Loucy (cell line): ENCODE measurements around the gene GCLM.
A peak's percentile ranks its signal among the peaks of the same experiment; 100 is the strongest.

Experiments used
- H2AFZ ChIP-seq: fragments of 200-600 bp; sonication (generic); 2 replicates; pipeline ENCODE4 v1.6.0; 2016; ENCODE audit warnings: antibody characterized with exemption, mild to moderate bottlenecking, low read length, moderate library complexity
- H3F3A ChIP-seq: fragments of 200-600 bp; 2 replicates; pipeline ENCODE4 v1.6.0; 2016; ENCODE audit warnings: antibody characterized with exemption, low read depth, mild to moderate bottlenecking
- H3K27me3 ChIP-seq: fragments of 200-600 bp; sonication (generic); 2 replicates; pipeline ENCODE4 v1.6.1; 2014; ENCODE audit warnings: low read length, mild to moderate bottlenecking; ENCODE audit not compliant: insufficient read depth, poor library complexity, severe bottlenecking
- H3K36me3 ChIP-seq: fragments of 200-600 bp; sonication (generic); 2 replicates; pipeline ENCODE4 v1.6.1; 2016; ENCODE audit warnings: low read length; ENCODE audit not compliant: insufficient read depth
- H3K4me1 ChIP-seq: fragments of 200-600 bp; sonication (generic); 2 replicates; pipeline ENCODE4 v1.5.1; 2014; ENCODE audit warnings: low read length, mild to moderate bottlenecking; ENCODE audit not compliant: insufficient read depth, poor library complexity, severe bottlenecking
- H3K4me2 ChIP-seq: fragments of 200-600 bp; sonication (generic); 2 replicates; pipeline ENCODE4 v1.6.0; 2014; ENCODE audit warnings: antibody characterized with exemption, low read length, low read depth, mild to moderate bottlenecking; ENCODE audit not compliant: poor library complexity, severe bottlenecking
- H3K4me3 ChIP-seq: fragments of 200-600 bp; sonication (generic); 2 replicates; pipeline ENCODE4 v1.5.1; 2014; ENCODE audit warnings: low read length, mild to moderate bottlenecking, mixed read lengths; ENCODE audit not compliant: poor library complexity, severe bottlenecking
- H3K79me2 ChIP-seq: fragments of 200-600 bp; sonication (generic); 2 replicates; pipeline ENCODE4 v1.6.1; 2014; ENCODE audit warnings: low read length; ENCODE audit not compliant: insufficient read depth
- H3K9ac ChIP-seq: fragments of 200-600 bp; sonication (generic); 2 replicates; pipeline ENCODE4 v1.6.0; 2014; ENCODE audit warnings: mild to moderate bottlenecking, low read depth, low read length, moderate library complexity; ENCODE audit not compliant: poor library complexity, severe bottlenecking
- H3K9me2 ChIP-seq: fragments of 200-600 bp; sonication (generic); replicated peaks from 2 replicates; pipeline ENCODE4 v1.6.1; 2016; ENCODE audit warnings: low read depth, low read length, mixed read lengths
- H3K9me3 ChIP-seq: fragments of 200-600 bp; sonication (generic); 2 replicates; pipeline ENCODE4 v1.6.1; 2014; ENCODE audit warnings: mild to moderate bottlenecking, antibody characterized with exemption, low read length, low read depth; ENCODE audit not compliant: insufficient read depth
- H4K20me1 ChIP-seq: fragments of 200-600 bp; sonication (generic); 2 replicates; pipeline ENCODE4 v1.6.0; 2014; ENCODE audit warnings: antibody characterized with exemption, low read length, mild to moderate bottlenecking; ENCODE audit not compliant: insufficient read depth, poor library complexity, severe bottlenecking
- EZH2phosphoT487 ChIP-seq: fragments of 200-600 bp; IDR thresholded peaks from 2 replicates; pipeline ENCODE4 v1.6.1; 2018; ENCODE audit warnings: antibody characterized with exemption, mild to moderate bottlenecking, moderate library complexity, borderline replicate concordance
- TF ChIP-seq, protein P1 (sequence below): fragments of 200-600 bp; sonication (generic); conservative IDR thresholded peaks from 2 replicates; pipeline ENCODE4 v1.5.1; 2014; ENCODE audit warnings: mild to moderate bottlenecking, antibody characterized with exemption, low read length

GCLM gene

DNA sequence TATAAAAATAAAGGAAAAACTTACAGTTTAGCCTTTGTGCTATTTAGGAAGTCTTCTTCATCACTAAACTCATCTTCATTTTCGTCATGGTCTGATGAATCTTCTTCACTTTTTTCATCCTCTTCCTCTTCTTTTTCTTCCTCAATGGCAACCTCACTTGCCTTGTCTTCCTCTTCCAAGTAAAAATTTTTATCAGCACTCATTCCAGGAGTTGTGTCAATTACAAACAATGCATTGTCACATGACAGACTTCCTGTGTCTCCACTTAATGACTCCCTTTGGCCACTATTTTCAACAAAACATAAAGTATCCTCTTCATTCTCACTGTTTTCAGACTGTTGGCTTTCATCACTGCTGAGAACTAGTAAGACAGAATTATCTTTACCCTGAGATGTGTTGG, 33.0 kb downstream of the GCLM start:
- H3F3A ChIP-seq: no peaks in the 10 kb centered on the region
- TF ChIP-seq, protein P1, sequence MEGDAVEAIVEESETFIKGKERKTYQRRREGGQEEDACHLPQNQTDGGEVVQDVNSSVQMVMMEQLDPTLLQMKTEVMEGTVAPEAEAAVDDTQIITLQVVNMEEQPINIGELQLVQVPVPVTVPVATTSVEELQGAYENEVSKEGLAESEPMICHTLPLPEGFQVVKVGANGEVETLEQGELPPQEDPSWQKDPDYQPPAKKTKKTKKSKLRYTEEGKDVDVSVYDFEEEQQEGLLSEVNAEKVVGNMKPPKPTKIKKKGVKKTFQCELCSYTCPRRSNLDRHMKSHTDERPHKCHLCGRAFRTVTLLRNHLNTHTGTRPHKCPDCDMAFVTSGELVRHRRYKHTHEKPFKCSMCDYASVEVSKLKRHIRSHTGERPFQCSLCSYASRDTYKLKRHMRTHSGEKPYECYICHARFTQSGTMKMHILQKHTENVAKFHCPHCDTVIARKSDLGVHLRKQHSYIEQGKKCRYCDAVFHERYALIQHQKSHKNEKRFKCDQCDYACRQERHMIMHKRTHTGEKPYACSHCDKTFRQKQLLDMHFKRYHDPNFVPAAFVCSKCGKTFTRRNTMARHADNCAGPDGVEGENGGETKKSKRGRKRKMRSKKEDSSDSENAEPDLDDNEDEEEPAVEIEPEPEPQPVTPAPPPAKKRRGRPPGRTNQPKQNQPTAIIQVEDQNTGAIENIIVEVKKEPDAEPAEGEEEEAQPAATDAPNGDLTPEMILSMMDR: no peak
- no peak for TF ChIP-seq EZH2phosphoT487
- no peaks in the 10 kb centered on the region for H3K27me3 ChIP-seq
- no peak overlapping the region for H2AFZ ChIP-seq
- H4K20me1 ChIP-seq: peaks cover 47% of the 10 kb centered on the region
- H3K9ac ChIP-seq: peak overlapping the region; percentile 97
- H3K4me2 ChIP-seq: peak overlapping the region; percentile 97
- no peaks in the 10 kb centered on the region for H3K9me2 ChIP-seq
- no peaks in the 10 kb centered on the region for H3K9me3 ChIP-seq
- peak overlapping the region; percentile 90 for H3K4me3 ChIP-seq
- H3K36me3 ChIP-seq: peaks cover 51% of the 10 kb centered on the region
- peaks cover 52% of the 10 kb centered on the region for H3K79me2 ChIP-seq
- peaks cover 24% of the 10 kb centered on the region for H3K4me1 ChIP-seq

DNA sequence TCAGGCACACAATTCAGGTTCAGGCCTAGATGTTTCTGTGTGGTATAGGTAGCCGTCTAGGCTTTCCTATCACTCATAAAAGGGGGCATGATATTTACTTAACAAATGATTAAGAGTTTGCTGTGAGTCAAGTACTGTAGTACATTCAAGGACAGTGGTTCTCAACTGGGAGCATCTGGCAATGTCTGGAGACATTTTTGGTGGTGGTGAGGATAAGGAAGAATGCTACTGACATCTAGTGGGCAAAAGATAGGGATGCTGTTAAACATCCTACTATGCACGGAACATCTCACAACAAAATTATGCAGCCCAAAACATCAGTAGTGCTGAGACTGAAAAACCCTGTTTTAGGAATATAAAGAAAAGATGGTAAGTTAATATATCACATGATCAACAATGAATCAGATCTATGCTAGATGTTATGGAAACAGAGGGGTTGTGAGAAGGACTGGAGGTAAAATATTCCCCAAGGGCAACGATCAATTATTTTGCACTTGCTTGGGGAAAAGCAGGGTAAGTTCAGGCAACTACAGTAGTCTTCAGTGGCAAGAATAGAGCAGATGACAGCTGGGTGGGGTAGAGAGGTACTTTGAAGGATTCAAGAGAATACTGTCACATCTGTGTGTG, 35.1 kb downstream of the GCLM start:
- TF ChIP-seq EZH2phosphoT487: no peak
- TF ChIP-seq, protein P1: peak; percentile 75
- H3K9ac ChIP-seq: no peak overlapping the region
- H3K79me2 ChIP-seq: peaks cover 48% of the 10 kb centered on the region
- no peaks in the 10 kb centered on the region for H3K27me3 ChIP-seq
- no peaks in the 10 kb centered on the region for H3K9me2 ChIP-seq
- peaks cover 71% of the 10 kb centered on the region for H3K36me3 ChIP-seq
- H3K4me3 ChIP-seq: no peak overlapping the region
- peaks cover 47% of the 10 kb centered on the region for H4K20me1 ChIP-seq
- H2AFZ ChIP-seq: no peak overlapping the region
- H3K9me3 ChIP-seq: no peaks in the 10 kb centered on the region
- peaks cover 24% of the 10 kb centered on the region for H3K4me1 ChIP-seq
- H3F3A ChIP-seq: no peaks in the 10 kb centered on the region
- peak overlapping the region; percentile 97 for H3K4me2 ChIP-seq

DNA sequence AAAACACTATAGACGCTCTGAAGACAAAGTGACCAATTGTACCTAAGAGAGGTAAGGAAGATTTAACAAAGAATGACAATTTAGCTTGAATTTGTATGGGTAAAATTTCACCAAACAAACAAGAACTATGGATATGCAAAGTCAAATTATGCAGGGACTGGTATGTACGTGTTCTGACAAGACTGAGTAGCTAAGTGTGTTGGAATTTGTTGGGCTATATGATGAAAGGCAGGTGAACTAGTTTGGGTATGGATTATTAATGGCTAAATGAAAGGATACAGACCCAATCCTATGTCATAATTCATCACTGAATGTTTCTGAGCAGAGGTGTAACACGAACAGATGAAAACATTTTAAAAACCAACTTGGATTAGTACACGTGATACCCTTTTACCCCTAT, 37.9 kb downstream of the GCLM start:
- H3K9me3 ChIP-seq: no peaks in the 10 kb centered on the region
- no peaks in the 10 kb centered on the region for H3F3A ChIP-seq
- no peak for TF ChIP-seq EZH2phosphoT487
- TF ChIP-seq, protein P1: no peak
- no peaks in the 10 kb centered on the region for H3K27me3 ChIP-seq
- no peak overlapping the region for H2AFZ ChIP-seq
- peaks cover 71% of the 10 kb centered on the region for H3K36me3 ChIP-seq
- H3K9ac ChIP-seq: no peak overlapping the region
- no peak overlapping the region for H3K4me2 ChIP-seq
- H4K20me1 ChIP-seq: peaks cover 21% of the 10 kb centered on the region
- peaks cover 21% of the 10 kb centered on the region for H3K79me2 ChIP-seq
- no peak overlapping the region for H3K4me3 ChIP-seq
- peaks cover 6% of the 10 kb centered on the region for H3K4me1 ChIP-seq
- H3K9me2 ChIP-seq: no peaks in the 10 kb centered on the region
